Right renal pelvis (tissue), 4 donors: Measurements from ENCODE around the gene ALAD. TPM values are rescaled to one million over a fixed set of nuclear protein-coding genes. Genes with fewer than 3 reads are reported as not detected.
"Not testable (repeated sequence)": the region's sequence is repeated elsewhere in the genome, so short reads cannot be mapped to it uniquely, and the experiment has no call there.

Source experiments
- DNase-seq, 4 donors: peaks; one replicate each; pipeline ENCODE4 v3.0.0-alpha.2; 2013; ENCODE audit warnings: low read depth in 4 of 4, low spot score in 3 of 4, missing footprints in 1 of 4
- polyA plus RNA-seq, 4 donors: library from polyadenylated mRNA; unstranded; fragments of 120-200 nt; gene quantifications; one replicate each; pipeline ENCODE4 v1.2.1, GENCODE V29; 2013; ENCODE audit not compliant: insufficient read length in 4 of 4

The ALAD gene
- polyA plus RNA-seq, result 10 to 100 TPM; 41.6 to 46.7 (median 43.5) TPM

- DNase-seq, result peak; percentile 97 to 98 (median 98)
Measured at GRCh38 chr9:113401027-113401792, at the start of gene ALAD. Gene ALAD (minus strand): TSS chr9:113401284. CDS start chr9:113393559, 7,725 bp downstream.

- DNase-seq, result no peak
Measured at GRCh38 chr9:113449376-113449775, 48.3 kb upstream of the ALAD start.

GRCh38 chr9:113446323-113446740, 45.2 kb upstream of the ALAD start:
- peak in 1 of 4 donors; percentile 40 for DNase-seq

GRCh38 chr9:113444736-113445135, 43.7 kb upstream of the ALAD start:
- no peak for DNase-seq

GRCh38 chr9:113437716-113438115, 36.6 kb upstream of the ALAD start:
- not testable (repeated sequence) for DNase-seq

GRCh38 chr9:113436728-113437515, 35.8 kb upstream of the ALAD start:
- DNase-seq, result no peak

GRCh38 chr9:113431191-113431590, 30.1 kb upstream of the ALAD start:
- no peak for DNase-seq

- no peak for DNase-seq
Measured at GRCh38 chr9:113428062-113428615, 27.1 kb upstream of the ALAD start.

- no peak for DNase-seq
Measured at GRCh38 chr9:113427629-113428028, 26.5 kb upstream of the ALAD start.

GRCh38 chr9:113426701-113427100, 25.6 kb upstream of the ALAD start:
- no peak for DNase-seq

- DNase-seq, result no peak
Measured at GRCh38 chr9:113425072-113425471, 24.0 kb upstream of the ALAD start.

GRCh38 chr9:113421726-113422125, 20.6 kb upstream of the ALAD start:
- DNase-seq, result no peak

GRCh38 chr9:113417370-113417769, 16.3 kb upstream of the ALAD start:
- no peak for DNase-seq

GRCh38 chr9:113416149-113416721, 15.2 kb upstream of the ALAD start:
- DNase-seq, result no peak

GRCh38 chr9:113410207-113410864, 9.3 kb upstream of the ALAD start, which contains the start of the genes C9orf43 and POLE3:
Gene C9orf43 (plus strand): TSS chr9:113410747. CDS start chr9:113413494, 2,747 bp downstream.
Gene POLE3 (minus strand): TSS chr9:113410675. CDS start chr9:113410293, 382 bp downstream.
- DNase-seq, result peak; percentile 90 to 97 (median 93)

- DNase-seq, result no peak
Measured at GRCh38 chr9:113409883-113410206, 8.8 kb upstream of the ALAD start.

- DNase-seq, result no peak
Measured at GRCh38 chr9:113409481-113409880, 8.4 kb upstream of the ALAD start.

- peak in 1 of 4 donors; percentile 38 for DNase-seq
Measured at GRCh38 chr9:113406873-113407511, 5.9 kb upstream of the ALAD start.

- DNase-seq, result not testable (repeated sequence)
Measured at GRCh38 chr9:113406353-113406752, 5.3 kb upstream of the ALAD start.

- no peak for DNase-seq
Measured at GRCh38 chr9:113403646-113404045, 2.6 kb upstream of the ALAD start.
